ENCODE results near the gene PRKD1. TPM values are rescaled to one million over a fixed set of nuclear protein-coding genes. Genes with fewer than 3 reads are reported as not detected.

Gene PRKD1
- total RNA-seq, 2 donors from 2014 or later, result 12.0 to 12.6 TPM

DNA sequence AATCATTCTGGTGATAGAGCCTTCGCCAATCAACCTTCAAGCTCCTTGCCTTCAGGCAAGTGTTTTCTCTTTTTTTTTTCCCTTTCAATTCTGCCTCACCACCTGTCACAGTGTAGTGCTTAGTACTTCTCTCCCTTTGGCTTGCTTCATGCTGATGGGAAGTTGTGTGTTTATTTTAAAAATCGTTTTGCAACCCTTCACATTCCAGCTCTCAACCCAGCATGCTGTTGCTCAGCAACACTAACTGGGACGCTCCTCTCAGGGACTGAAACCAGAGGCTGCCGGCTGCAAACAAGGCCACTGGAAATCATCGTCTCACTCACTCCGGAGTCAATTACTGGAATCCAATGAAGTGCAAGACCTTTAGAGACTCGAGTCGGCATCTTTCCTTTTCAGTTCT lies 342.7 kb downstream of the PRKD1 start:
- H3K9me3 ChIP-seq (ENCODE audit: control insufficient read depth, low read length), result no peaks in the 10 kb centered on the region
- no peak overlapping the region for H3K4me3 ChIP-seq (ENCODE audit: low read length)
- no peak overlapping the region for H3K27ac ChIP-seq (ENCODE audit: low read depth, low read length)
- H3K27me3 ChIP-seq (ENCODE audit: control insufficient read depth, insufficient read depth, low read length, poor library complexity, severe bottlenecking), result no peaks in the 10 kb centered on the region
- DNase-seq, result peak; percentile 61
- Mint-ChIP-seq H3K27me3 (ENCODE audit: insufficient read depth) (no peaks in the 10 kb centered on the region), H3K9me3 (no peaks in the 10 kb centered on the region), H3K4me3 (no peak overlapping the region), H3K27ac (no peak overlapping the region), H3K4me1 (peaks cover 6% of the 10 kb centered on the region), H3K36me3 (ENCODE audit: low read depth) (no peaks in the 10 kb centered on the region)
- H3K36me3 ChIP-seq (ENCODE audit: control insufficient read depth, insufficient read depth, low read length), result no peaks in the 10 kb centered on the region
- TF ChIP-seq, protein P1, sequence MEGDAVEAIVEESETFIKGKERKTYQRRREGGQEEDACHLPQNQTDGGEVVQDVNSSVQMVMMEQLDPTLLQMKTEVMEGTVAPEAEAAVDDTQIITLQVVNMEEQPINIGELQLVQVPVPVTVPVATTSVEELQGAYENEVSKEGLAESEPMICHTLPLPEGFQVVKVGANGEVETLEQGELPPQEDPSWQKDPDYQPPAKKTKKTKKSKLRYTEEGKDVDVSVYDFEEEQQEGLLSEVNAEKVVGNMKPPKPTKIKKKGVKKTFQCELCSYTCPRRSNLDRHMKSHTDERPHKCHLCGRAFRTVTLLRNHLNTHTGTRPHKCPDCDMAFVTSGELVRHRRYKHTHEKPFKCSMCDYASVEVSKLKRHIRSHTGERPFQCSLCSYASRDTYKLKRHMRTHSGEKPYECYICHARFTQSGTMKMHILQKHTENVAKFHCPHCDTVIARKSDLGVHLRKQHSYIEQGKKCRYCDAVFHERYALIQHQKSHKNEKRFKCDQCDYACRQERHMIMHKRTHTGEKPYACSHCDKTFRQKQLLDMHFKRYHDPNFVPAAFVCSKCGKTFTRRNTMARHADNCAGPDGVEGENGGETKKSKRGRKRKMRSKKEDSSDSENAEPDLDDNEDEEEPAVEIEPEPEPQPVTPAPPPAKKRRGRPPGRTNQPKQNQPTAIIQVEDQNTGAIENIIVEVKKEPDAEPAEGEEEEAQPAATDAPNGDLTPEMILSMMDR (conservative IDR thresholded peaks at IDR 0.05), result no peak
- H3K4me1 ChIP-seq (ENCODE audit: control insufficient read depth, insufficient read depth, low read length), result no peaks in the 10 kb centered on the region
- H3K9ac ChIP-seq (ENCODE audit: extremely low read depth, low read length, poor library complexity, severe bottlenecking), result no peak overlapping the region
- 50 to 54% methylated on average over 1 to 8 of the region's 8 CpGs for WGBS, 2 experiments (ENCODE audit: insufficient coverage in 1 of 2, insufficient read length in 1 of 2)

DNA sequence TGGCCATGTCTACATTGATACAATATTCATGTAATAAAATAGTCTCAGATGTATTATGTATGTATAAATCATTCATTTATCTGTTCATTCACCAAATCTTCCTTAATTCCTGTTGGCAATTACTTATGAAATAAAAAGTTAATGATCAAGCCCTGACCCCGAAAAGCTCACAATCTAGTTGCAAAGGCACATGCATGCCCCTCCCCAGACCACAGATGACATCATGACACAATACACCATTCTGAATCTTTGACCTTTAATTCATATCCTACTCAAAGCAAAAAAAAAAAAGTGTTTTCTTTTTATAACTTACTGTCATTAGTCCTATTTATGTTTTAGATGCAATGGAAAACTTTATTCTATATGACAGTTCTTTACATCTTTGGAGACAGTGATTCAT lies 346.9 kb downstream of the PRKD1 start:
- Histone ChIP-seq H3K4me1 (ENCODE audit: control insufficient read depth, insufficient read depth, low read length) (no peaks in the 10 kb centered on the region), H3K27ac (ENCODE audit: low read depth, low read length) (no peak overlapping the region), H3K4me3 (ENCODE audit: low read length) (no peak overlapping the region), H3K27me3 (ENCODE audit: control insufficient read depth, insufficient read depth, low read length, poor library complexity, severe bottlenecking) (no peaks in the 10 kb centered on the region), H3K9me3 (ENCODE audit: control insufficient read depth, low read length) (no peaks in the 10 kb centered on the region), H3K36me3 (ENCODE audit: control insufficient read depth, insufficient read depth, low read length) (no peaks in the 10 kb centered on the region), H3K9ac (ENCODE audit: extremely low read depth, low read length, poor library complexity, severe bottlenecking) (no peak overlapping the region)
- no peaks in the 10 kb centered on the region for H3K27me3 Mint-ChIP-seq (ENCODE audit: insufficient read depth)
- WGBS, 2 experiments (ENCODE audit: insufficient coverage in 1 of 2, insufficient read length in 1 of 2), result 88 to 100% methylated on average over 1 of the region's 1 CpG
- H3K9me3 Mint-ChIP-seq, result no peaks in the 10 kb centered on the region
- TF ChIP-seq, protein P1 (conservative IDR thresholded peaks at IDR 0.05), result no peak
- no peaks in the 10 kb centered on the region for H3K36me3 Mint-ChIP-seq (ENCODE audit: low read depth)
- no peak overlapping the region for H3K27ac Mint-ChIP-seq
- no peak overlapping the region for H3K4me3 Mint-ChIP-seq
- DNase-seq, result no peak
- H3K4me1 Mint-ChIP-seq, result peaks cover 6% of the 10 kb centered on the region

DNA sequence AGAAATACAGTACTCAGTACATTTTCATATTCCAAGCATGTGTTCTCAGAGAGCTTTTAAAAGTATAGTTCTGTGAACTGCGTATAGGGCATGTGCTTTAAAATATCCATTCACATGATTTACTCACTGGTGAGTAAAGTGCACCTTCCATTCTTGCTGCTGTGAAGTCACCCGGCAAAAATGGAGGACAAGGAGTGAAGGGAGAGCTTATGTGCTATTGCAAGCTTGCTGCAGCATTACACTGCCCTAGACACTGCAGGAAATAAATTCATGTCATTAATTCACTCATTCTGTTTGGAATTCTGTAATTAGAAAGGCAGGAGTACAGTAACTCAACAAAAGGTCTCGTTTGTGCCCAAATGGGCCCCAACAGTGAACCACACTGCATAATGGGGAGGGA lies 347.8 kb downstream of the PRKD1 start:
- Histone ChIP-seq H3K27me3 (ENCODE audit: control insufficient read depth, insufficient read depth, low read length, poor library complexity, severe bottlenecking) (no peaks in the 10 kb centered on the region), H3K36me3 (ENCODE audit: control insufficient read depth, insufficient read depth, low read length) (no peaks in the 10 kb centered on the region), H3K27ac (ENCODE audit: low read depth, low read length) (no peak overlapping the region), H3K9ac (ENCODE audit: extremely low read depth, low read length, poor library complexity, severe bottlenecking) (no peak overlapping the region), H3K4me1 (ENCODE audit: control insufficient read depth, insufficient read depth, low read length) (no peaks in the 10 kb centered on the region), H3K9me3 (ENCODE audit: control insufficient read depth, low read length) (no peaks in the 10 kb centered on the region), H3K4me3 (ENCODE audit: low read length) (no peak overlapping the region)
- H3K36me3 Mint-ChIP-seq (ENCODE audit: low read depth), result no peaks in the 10 kb centered on the region
- peaks cover 1% of the 10 kb centered on the region for H3K4me1 Mint-ChIP-seq
- TF ChIP-seq, protein P1 (conservative IDR thresholded peaks at IDR 0.05), result no peak
- no peaks in the 10 kb centered on the region for H3K27me3 Mint-ChIP-seq (ENCODE audit: insufficient read depth)
- H3K4me3 Mint-ChIP-seq, result no peak overlapping the region
- H3K27ac Mint-ChIP-seq, result no peak overlapping the region
- DNase-seq, result no peak
- WGBS, 2 experiments (ENCODE audit: insufficient coverage in 1 of 2, insufficient read length in 1 of 2), result 80 to 94% methylated on average over 1 to 3 of the region's 3 CpGs
- no peaks in the 10 kb centered on the region for H3K9me3 Mint-ChIP-seq
